ENCODE results near the gene UBE2J2.

Gene UBE2J2

GRCh38 chr1:1225238-1225845 is 48.3 kb downstream of the UBE2J2 start:
- no peak for DNase-seq

DNA sequence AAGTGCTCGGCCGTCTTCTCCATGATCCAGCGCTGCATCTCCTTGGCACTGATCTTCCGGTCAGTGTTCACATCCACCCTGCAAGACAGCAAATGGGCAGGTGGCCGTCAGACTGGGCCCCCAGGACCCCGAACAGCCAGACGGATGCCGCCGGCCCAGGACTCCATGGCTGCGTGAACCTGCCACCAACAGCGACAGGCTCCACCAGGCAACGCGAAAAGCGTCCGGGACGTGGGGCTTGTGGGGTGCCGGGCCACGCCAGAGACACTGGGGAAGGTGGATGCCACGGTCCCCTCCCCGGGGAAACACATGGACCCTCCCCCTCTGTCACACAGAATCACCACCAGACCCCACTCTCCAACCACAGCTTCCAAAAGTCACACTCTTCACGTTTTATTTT is 49.8 kb downstream of the UBE2J2 start:
- no peak for DNase-seq

DNA sequence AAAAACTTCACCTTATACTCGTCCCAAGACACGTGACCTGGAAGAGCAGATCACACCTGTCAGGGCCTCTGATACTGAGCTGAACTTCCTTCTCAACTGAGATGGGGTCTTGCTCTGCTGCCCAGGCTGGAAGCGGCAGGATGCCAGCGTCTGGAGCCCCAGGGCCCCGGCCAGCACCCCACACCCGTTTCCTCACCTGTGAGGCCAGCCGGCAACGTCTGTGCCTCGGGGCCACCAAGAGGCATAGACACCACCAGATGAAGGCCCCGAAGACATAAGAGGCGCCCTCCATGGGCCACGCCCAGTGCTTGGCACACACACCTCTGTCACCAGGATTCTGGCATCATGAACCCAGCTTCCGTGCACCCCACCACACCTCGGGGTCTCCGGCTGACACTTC is 50.3 kb downstream of the UBE2J2 start:
- DNase-seq = no peak

DNA sequence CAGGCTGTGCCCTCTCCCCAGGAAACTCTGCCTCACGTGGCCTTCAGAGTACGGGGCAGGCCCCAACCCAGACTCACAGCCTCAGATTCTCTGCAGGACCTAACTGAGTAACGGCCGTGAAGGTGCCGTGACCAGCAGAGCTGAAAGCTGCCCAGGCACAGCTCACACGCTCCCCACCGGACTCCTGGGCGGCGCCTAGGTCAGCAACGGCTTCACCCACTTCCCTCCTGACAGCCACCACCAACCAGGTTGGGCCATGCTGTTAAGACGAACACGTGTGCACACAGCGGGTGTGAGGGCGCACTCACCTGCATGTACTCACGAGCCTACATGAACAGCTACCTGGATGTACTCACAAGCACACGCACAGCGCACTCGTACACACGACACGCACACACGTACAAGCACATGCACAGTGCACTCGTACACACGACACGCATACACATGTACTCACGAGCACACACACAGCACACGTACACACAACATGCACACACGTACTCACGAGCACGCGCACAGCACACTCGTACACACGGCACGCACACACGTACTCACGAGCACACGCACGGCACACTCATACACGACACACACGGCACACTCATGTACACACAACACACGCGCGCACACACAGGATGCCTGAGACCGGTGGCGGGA is 51.0 kb downstream of the UBE2J2 start:
- no peak for DNase-seq

DNA sequence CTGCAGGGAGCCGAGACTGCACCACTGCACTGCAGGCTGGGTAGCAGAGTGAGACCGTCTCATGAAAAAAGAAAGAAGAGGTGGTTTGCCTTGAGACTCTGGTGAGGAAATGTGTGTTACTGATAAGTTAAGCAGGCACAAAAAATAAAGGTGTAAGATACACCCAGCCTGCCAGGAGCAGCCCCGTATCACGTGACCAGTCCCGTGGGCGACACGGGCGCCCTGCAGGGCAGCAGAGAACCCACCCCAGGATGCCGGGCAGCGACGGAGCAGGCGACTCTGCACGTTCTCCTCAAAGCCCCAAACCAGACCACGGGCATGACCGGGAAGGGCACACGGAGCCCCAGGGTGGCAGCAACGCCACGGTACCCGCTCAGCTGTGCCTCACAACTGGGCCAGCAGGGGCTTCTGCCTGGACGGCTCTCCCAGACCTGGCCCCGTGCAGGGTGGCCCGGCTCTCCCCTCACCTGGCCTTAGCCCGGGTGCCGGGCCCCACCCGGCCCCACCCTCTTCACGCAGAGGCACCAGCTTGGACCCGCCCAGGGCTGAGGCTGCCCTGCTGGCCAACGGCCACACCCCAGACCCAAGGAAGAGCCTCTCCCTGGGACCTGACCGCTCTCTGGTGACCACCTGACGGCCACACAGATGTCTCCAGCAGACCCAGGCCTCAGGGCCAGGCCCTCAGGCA is 51.6 kb downstream of the UBE2J2 start:
- no peak for DNase-seq

GRCh38 chr1:1220197-1220596 is 53.5 kb downstream of the UBE2J2 start:
- no peak for DNase-seq

GRCh38 chr1:1219341-1219740 is 54.3 kb downstream of the UBE2J2 start:
- DNase-seq = no peak

DNA sequence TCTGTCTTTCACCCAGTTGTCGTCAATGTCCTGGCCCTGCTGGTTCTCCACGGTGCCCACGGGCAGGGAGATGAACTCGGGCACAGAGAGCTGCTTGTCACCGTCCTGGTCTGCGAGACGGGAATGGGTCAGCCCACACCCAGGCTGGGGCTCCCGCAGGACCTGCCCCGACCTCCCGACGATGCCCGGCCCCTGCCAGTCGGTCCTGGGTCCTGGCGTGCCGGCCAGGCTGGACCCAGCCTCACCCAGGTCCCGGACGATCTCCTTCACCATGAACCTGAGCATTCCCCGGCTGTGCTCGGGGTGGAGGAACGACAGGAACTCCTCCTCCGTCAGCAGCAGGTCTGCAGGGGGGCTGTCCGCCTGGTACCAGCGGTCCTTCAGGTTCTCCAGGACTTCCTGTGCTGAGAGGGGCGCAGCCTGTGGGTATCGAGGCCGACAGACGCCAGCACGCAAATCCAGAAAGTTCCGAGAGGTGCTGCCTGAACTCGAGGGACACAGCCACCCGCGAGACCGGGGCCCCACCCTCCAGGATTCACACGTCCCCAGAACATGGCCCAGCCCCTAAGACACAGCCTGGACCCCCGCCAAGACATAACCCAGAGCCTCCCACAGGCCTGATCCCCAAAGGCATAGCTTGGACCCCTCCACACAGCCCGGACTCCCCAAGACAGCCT is 55.0 kb downstream of the UBE2J2 start:
- DNase-seq = no peak

GRCh38 chr1:1217621-1218523 is 55.8 kb downstream of the UBE2J2 start:
- no peak for DNase-seq

- DNase-seq = no peak
Observed at GRCh38 chr1:1216770-1217620, 56.7 kb downstream of the UBE2J2 start.

DNA sequence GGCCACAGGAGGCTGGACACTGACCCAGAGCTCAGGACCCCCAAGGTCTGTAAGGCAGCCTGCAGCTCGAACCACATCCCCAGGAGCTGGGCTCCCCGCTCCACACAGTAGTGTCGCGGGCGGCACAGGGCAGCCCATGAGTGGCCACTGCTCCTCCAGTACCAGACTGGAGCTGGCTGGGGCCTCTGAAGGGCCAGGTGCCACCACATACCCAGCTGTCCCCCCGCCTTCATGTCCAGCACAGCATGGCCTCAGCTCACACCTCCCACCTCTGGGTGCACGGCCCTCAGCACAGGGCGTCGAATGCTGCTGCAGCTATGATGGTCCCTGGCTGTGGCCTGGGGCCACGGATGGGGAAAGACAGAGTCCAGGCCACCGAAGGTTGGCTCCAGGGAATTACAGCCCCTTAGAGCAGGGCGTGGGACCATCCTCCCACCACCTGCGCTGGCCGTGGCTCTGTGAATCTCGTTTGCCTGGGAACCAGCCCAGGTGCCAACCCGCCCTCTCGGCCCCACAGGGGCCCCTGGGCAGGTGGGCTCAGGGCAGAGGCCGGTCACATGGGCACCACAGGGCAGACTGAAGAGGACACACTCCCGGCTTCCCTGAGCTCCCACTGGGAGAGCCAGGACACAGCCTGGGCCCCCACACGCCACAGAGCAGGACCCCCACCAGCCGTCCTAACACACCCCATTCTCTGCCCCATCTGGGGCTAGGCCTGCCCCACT is 57.6 kb downstream of the UBE2J2 start:
- no peak for DNase-seq

GRCh38 chr1:1215080-1215676 is 58.5 kb downstream of the UBE2J2 start:
- DNase-seq = no peak

DNA sequence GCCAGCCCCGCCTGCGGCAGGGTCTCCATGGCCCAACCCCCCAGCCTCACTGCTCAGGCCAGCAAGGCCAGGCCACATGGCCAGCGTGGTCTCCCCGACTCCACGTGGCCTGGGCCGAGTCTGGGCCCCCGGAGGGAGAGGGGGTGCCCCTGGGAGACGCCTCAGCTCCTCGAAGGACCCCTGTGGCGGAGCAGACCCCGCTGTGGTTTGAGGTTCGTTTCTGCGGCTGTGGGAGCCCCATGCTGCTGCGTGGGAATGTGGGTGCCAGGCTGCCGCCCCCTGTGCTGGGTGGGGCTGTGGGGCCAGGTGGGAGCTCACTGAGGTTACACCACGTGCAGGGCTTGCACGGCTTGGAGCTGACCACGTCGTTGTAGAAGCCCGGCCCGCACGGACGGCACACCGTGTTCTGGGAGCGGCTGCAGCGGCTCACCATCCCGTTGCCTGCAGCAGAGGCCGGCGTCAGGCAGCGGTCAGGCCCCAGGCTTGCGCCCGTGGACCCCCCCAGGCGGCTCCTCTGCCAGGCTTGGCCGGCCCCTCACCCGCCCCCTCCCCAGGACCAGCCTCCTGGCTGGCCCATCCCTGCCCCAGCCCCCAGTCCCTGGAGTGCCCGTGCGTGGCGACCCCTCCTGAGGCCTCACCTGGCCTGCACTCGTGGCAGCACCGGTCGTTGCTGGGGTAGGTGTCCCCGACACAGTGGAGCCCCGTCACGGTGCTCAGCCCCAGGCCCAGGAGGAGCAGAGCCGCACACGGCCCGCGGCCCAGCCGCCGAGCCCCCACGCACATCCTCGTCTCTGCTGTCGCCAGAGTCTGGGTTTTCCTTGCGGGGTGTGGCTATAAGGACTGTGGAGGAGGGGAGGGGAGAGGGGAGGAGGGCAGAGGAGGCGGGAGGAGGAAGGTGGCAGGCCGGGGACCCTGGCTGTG is 60.0 kb downstream of the UBE2J2 start, which contains the start of gene TNFRSF4:
TNFRSF4 (minus strand) TSS at position 809 of the 921 bp plus-strand sequence; CDS start at position 783, 26 bp downstream.
- DNase-seq = no peak

- peak; percentile 47 for DNase-seq
Observed at GRCh38 chr1:1212780-1213344, 60.8 kb downstream of the UBE2J2 start.

DNA sequence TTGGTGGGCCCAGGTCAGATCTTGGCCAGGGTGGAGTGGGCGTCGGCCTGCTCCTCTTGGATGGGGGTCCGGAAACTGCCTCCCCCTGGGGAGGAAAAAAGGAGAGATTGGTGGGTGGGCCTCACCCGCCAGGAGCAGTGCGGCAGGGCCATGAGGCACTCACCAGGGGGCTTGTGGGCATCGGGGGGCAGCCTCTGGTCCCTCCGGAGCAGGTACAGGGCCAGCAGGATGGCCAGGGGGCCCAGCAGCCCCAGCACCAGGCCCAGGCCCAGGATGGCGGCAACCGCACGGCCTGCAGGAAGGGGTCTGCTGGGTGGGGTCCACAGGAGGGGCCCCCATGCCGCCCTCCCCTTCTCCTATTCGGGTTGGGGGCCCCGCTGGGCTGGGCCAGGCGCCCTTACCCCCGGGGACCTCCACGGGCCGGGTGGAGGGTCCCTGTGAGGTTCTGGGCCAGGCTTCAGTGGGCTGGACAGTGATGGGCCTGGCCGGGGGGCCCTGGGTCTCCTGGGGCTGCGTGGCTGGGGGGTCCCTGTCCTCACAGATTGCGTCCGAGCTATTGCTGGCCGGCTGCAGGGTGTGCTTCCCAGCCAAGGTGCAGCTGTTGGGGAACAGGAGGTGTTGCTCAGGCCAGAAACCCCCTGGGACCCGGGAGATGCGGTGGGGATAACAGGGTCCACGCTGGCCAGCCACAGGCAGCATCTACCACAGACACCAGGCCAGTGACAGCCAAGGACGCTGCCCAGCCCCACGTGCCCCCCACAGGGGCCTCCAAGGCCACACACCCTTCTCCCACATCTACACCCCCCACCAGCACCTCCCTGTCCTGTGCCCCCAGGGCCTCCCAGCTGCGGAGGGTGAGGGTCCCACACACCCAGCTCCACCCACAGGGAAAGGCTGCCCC is 61.9 kb downstream of the UBE2J2 start:
- DNase-seq = no peak

GRCh38 chr1:1210726-1211540 is 62.7 kb downstream of the UBE2J2 start:
- no peak for DNase-seq

Data from MV-4-11 (cell line).